ENCODE measurements around the gene AFF3. TPM values are rescaled to one million over a fixed set of nuclear protein-coding genes. Genes with fewer than 3 reads are reported as not detected.

AFF3 gene
- total RNA-seq, 1 experiment from 2014 or later: 3.0 TPM

DNA sequence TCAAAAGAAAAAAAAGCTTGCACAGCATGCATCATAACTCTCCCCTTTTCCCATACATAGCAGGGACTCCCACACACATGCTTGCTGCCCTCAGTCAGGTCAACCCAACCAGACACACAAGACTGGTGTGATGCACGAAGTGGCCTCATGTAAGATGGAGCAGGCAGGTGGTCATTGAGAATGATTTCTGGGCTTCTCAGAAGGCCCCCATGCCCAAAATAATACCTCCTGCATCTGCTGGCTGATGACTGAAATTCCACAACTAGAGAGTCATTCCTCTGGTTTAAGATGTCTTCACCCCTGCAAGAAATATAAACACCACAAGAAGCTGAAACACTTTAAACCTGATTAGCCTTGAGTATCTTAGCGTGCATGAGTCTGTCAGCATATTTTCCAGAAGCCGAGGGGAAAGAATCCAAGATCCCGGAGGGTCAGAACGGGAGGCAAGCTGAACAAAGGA is 131.1 kb downstream of the AFF3 start:
- DNase-seq (ENCODE audit: low read depth): peak; percentile 88

DNA sequence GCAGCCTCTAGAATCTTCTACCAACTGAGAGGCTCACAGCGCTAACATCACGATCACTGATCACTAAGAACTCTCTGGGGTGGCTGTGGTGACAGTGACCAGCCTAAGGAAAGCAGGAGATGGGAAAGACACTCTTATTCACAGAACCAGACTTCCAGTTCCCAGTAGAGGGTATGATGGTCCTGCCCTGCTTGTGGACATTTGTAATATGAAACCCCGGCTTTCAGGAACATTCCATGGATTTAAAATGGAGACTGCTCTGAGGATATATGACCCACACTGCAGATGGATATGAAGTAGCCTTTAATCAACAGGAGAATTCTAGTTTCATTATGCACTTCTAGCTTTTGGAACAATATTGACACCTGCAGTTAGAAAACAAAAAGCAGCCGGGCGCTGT is 131.8 kb downstream of the AFF3 start:
- peak; percentile 7 for DNase-seq (ENCODE audit: low read depth)

DNA sequence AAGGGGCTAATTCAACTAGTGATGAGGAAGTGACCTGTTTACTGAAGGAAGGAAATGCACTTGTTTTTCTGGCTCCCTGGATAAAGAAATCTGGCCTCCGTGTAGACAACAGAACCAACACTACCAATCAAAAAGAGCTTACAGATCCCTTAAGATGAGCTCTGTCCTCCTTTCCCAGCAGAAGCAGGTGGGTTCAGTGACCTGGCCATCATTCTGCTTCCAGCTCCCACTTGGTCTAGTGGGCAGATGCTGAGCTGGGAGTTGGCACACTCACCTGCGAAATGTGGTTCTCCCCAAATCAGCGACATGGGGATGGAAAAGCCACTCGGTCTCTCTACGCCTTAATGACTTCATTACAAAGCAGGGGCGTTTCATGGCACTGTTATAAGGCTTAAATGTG is 132.6 kb downstream of the AFF3 start:
- no peak for DNase-seq (ENCODE audit: low read depth)

DNA sequence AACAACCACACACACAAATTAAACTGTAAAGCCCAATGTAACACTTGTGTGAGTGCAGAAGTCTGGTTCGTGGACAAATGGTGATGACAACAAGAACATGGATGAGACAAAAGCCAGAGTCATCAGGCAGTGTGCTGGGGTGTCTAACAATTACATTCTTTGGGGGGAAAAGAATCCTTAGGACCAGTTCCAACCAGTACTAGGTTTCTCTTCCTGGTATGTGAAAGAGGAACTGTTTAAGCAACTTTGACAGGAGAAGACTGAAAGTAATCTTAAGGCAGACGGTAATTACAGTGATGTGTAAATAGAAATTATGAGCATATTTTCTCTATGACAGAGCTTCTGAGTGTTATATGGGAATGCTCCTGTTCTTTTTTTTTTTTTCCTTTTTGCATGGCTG is 133.4 kb downstream of the AFF3 start:
- DNase-seq (ENCODE audit: low read depth): peak; percentile 41

DNA sequence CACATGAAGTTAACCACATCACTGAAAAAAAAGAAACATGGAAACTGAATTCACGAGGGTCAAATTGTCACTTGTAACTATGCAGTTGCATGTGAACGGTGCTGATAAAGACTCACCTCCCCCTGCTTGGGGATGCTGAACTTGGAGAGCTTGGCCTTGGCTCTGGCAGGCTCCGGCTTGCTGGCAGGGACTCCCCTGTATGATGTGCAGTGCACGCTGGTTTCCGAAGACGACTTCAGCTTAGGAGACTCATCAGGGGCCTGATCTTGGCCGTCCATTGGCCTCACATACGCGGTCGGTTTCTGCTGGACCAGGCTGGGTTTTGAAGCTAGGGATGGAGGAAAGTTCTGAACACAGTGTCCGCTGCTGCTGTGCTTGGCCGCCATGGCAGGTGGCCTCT is 135.9 kb downstream of the AFF3 start:
- no peak for DNase-seq (ENCODE audit: low read depth)

DNA sequence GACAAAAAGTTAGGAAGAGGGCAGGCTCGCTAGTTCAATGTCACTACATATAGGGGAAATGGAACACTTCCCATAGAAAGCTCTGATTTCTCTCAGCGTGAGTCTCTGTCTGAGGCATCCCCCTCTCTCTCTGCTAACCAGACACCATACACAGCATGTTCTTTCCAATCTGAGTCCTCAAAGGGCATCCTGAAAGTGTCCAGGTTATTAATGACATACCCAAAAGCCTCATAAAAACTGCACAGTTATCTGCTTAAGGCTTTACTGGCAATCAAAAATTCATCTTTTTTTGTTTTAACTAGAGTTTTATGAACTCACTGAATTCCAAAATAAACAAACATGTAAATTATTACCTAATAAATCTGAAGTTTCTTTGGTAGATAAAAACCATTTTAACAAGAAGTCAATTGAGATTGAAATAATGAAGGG is 137.4 kb downstream of the AFF3 start:
- DNase-seq (ENCODE audit: low read depth): peak; percentile 9

DNA sequence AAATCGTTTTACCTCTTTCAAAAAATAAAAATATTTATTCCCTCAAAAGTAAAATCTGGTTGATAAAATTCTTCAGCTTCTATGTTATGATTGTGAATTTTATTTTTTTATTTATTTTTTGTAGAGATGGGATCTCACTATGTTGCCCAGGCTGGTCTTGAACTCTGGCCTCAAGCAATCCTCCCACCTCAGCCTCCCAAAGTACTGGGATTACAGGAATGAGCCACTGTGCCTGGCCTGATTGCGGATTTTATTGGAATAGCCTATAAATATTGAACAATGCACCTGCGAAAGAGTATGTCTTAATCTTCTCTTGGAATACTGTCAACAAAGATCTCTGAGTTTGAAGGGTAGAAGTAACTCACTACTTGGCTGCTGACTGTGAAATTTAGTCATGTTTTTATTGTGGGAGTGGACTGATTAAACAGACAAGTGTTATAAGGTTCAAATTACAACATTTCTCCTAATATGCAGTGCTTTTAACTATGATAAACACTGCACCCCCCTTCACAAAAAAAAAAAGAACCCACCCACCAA is 138.0 kb downstream of the AFF3 start:
- peak; percentile 9 for DNase-seq (ENCODE audit: low read depth)

DNA sequence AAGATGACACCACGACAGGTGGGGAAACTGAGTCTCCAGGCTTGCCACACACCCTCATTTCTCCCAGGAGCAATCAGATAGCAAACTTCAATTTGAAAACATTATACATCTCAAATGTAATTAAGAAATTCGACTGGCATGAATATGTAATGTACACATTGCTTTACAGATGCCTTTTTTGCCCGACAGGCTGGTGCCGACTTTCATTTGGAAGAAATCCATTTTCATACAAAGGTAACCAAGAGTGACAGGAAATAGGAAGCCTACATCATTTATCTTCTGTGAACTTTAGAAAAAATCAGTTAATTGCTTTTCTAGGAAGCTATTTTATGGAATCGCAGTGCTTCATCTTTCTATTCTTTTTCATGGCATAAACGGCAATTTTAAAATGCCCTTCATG is 140.3 kb downstream of the AFF3 start:
- no peak for DNase-seq (ENCODE audit: low read depth)

DNA sequence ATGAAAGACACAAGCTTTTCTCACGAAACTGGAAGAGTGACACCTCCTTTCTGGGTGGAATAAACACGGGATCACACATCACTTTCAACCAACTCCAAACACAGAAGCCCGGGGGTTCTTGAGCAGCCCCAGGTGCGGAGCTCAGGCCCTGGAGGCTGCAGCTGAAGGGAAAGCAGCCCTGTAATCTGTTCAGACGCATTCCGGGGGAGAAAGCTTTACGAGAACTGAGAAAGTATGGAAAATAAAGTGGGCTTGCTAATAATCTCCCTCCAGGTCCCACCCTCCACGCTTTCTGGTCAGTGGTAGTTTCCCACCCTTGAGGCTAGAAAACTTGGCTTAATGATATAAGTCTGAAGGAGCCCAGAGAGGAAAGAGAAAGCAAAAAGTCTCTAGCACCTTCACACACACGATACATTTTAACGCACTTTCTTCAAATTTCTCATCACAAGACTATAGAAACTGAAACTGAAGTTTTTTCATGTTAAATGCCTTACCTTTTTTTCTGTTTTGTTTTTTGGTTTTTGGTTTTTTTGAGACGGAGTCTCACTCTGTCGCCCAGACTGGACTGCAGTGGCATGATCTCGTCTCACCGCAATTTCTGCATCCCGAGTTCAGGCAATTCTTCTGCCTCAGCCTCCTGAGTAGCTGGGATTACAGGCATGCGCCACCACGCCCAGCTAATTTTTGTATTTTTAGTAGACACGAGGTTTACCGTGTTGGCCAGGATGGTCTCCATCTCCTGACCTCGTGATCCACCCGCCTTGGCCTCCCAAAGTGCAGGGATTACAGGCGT is 141.3 kb downstream of the AFF3 start:
- DNase-seq (ENCODE audit: low read depth): no peak

DNA sequence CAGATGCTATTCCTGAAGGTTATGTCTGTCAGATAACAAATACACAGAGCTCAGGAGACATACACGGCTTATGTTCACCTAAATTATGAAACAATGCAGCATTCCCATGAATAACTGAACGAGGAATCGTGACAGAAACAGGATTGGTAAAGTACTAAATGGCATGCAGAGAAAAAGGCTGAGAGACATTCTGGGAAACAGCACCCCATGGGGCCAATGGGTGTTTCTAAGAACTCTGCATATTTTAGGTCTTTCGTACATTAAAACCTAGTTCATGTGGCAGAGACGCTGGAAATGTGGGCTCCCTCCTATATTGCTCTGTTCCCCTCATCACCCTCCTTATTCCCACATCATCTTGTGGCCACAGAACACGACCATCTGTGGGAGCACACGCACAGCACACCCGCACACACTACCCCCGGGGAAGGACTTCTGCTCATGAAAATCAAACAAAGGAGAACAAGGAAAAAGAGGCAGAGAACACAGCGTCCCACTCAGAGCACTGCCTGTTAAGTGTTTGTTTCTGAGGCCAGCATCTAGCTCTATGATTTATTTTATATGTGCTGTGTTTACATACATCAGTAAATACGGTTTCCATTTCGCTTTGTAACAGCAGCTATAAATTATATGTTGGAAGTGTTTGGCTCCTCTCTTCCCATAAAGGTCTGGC is 143.6 kb downstream of the AFF3 start:
- no peak for DNase-seq (ENCODE audit: low read depth)

DNA sequence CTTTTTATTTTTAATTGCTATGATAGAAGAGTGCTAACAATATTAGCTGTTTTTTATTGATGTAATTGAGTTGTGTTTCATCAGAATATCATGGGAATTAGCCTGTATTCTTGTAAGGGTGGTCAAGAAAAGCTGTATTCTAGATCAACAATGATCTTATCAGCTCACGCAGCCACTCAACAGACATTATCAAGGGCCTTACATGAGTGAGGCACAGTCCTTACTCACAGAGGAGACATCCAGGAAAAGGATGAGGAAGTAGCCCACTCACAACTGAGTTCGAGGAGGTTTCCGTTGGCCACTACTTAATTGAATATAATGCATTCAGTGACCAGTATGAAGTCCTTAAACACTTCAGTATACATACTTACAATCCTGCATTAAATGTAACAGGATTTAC is 152.5 kb downstream of the AFF3 start:
- no peak for DNase-seq (ENCODE audit: low read depth)

DNA sequence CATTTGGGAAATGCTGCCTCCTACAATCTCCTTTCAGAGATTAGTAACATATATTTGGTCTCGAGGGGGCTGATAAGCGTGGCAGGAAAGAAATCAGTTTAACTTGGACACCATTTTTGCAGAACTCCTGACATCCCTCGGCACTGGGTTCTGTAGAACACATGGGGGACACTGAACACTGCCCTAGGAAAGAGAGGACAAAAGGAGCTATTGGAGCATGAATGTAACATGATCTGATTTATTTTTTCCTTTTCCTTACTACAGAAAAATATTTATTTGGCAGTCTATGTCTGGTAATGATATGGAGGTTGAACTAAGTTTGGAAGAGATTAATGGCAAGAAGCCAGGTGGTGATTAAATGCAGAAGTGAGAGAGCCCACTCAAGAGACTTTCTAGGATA is 153.8 kb downstream of the AFF3 start:
- DNase-seq (ENCODE audit: low read depth): no peak

DNA sequence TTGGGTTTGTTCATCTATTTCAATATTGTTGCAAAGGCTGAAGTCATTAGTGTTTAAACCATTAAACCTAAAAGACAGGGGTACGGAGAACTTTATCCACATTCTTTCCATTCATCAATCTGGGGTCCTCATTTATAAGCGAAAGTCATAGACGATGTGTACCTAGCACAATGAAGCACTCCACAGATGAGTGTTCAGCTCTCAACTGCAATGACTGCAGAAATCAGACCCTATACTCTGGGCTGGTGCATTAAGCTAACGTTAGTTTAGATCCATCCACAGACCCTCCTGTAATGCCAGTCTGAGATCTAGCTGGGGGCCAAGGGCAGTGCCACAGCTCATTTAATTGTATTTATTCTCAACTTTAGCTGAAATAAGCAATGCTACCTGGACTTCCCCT is 155.2 kb downstream of the AFF3 start:
- DNase-seq (ENCODE audit: low read depth): no peak

DNA sequence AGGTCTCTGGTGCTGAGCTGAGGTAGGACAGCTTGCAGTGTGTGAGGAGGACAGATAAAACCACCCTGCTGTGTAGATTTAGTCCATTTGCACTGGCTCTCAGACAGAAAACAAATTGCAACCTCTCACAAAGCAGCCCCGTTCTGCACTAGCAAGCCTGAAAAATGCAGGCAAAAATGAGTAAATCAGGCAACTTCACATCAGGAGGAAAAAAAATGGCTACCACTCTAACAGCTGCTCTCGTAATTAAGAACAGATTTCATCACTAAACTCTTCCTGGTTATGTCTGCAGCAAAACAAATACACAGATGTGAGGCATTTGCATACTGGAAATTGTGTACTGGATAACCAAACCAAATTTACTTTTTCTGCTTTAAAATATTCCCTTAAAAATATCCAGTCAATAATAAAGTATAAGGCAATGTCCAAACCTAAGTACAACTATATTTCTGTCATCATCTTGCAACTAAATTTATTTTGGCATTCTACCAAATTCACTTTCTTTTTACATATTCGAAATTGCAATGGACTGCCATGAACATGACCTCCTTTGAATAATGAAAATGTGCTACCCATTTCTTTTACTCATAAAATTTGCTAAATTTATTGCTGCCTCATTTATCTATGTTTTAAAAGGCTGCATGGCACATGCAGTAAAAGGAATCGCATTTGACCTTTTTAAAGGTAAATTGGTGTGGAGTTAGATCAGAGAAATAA is 157.4 kb downstream of the AFF3 start:
- no peak for DNase-seq (ENCODE audit: low read depth)

DNA sequence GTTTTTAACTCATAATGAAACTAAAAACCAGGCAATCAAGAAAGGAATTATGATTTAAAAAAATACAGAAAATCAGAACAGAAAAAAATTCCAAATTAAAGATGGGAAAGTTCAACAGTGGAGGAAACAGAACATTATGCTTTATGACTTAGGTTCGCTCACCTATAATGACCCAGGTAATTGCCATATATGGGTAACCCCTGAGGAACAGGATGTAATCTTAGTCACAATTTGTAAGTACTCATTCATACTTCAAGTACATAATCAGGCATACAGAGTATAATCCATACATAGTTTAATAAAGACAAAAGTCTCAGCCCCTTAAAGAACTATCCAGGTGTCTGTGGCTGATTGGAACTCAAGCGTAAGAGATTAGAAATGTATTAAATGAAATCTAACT is 159.6 kb downstream of the AFF3 start:
- no peak for DNase-seq (ENCODE audit: low read depth)

DNA sequence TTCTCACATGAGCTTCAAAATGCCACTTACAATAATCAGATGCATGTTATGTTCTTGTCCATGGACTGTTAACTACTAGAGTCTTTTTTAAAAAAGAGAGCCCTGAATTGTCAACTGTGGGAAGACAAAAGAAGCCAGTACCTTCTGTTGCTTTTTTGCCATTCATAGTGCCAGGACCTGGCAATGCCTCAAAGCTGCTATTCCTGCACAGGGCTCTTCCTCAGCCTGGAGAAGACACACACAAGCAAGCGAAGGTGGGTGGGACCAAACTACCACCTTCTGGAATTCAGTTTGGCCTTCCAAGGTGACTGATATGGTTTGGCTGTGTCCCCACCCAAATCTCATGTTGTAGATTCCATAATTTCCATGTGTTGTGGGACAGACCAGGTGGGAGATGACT is 160.6 kb downstream of the AFF3 start:
- no peak for DNase-seq (ENCODE audit: low read depth)

DNA sequence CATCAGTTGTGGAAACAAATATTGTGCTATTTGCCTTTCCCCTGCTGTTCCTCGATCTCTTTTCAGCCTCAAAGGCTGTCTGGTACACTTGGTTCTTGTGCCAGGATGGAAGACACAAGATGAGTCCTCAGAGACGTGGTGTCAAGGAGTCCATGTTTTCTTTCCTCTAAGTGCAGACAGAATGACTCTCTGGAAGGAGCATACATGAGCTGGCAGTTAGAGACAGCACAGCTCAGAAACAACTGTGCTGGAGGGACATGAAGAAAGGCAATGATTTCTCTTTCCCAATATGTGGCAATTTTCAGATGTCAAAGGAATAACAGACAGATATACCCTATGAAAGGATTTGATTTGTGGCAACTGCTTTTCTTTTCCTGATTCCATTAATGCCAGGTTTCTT is 162.2 kb downstream of the AFF3 start:
- no peak for DNase-seq (ENCODE audit: low read depth)

DNA sequence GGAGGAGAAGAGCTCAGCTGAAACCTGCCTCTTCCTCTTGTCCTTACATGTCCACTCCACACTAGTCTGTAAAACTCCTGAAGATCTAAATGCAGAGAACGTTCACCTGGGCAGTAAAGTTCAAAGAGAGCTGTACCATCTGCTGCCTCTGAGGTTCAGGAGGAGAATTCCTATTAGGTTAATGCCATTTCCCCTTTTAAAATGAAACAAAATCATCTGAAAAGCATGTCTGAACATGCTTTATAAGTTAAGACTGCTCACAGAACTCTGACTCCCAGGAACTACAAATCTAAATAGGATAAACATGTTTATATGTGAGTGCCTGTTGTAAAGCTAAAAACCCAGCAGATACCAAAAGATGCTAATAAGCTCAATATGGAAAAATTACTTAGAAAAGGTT is 164.4 kb downstream of the AFF3 start:
- DNase-seq (ENCODE audit: low read depth): no peak

DNA sequence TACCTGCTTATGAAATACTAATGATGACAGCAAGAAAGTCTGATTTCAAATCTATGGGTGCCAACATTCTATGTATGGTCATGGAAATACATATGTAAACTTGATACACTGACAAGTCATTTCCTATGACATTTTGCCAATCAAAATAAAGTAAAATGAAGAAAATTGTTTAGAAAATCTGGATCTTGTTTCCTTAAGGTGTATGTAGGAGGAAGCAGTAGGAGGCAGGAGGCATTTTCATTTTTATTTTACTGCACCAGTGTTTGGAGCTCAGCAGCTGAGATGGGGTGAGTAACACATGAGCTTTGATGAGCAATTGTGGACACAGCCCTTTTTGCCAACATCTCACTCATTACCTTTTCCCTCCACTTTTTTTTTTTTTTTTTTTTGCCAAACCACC is 167.0 kb downstream of the AFF3 start:
- DNase-seq (ENCODE audit: low read depth): peak; percentile 84

DNA sequence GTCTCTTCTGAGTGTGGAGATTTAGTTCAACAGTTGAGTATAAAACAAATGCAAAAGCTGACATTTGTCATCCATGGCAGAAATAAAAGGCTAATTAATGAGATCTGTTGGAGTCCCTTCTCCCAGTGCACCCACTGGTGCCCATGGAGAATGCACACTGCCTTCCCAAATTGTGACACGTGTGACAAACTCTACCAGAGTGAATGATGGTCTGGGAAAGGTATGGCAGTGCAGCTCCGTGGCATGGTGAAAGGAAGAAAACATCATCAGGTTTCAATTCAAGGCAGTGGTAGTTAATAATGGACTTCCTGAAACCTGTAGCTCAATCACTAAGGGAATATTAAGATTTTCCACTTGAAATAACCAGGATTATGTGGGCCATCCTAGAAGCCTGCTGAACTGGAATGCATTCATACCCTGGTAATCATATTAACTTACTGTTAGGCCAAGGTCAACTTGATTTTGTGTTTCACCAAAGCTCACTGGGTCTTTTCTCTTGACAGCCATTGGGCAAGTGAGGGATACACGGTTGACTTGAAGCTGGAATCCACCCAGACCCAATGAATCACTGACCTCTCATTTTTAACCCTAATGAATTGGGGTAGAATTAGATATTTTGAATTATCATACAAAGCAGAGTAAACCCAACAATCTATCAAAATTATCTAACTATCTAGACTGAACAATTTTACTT is 167.6 kb downstream of the AFF3 start:
- peak; percentile 78 for DNase-seq (ENCODE audit: low read depth)

DNA sequence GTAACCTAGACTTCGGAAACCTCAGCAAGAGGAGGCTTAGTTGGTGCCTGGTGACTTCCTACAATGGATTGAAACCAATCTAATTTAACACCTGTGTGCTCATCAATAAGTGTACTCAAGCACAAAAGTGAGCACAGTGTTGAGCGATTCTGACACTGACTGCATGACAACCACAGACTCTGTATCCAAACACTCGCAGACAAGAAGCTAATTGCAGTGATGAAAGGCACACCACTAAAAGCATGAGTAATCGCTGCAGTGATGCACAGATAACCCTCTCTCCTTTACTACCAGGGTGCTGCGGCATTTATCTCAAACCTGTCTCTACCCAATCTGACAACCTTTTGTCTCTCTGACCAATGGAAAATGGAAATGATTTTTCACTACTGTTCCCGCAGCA is 168.1 kb downstream of the AFF3 start:
- DNase-seq (ENCODE audit: low read depth): peak; percentile 88
